Gastrocnemius medialis (tissue), 4 donors: ENCODE results near the gene CCDC158. TPM values are rescaled to one million over a fixed set of nuclear protein-coding genes. Genes with fewer than 3 reads are reported as not detected.

Source experiments
- ATAC-seq, 2 donors: fragments of 150-250 bp; one replicate each; pipeline ENCODE4 v1.9.1; 2016
- DNase-seq, 2 donors: peaks; one replicate each; pipeline ENCODE4 v3.0.0-alpha.2; 2019
- H3K27ac ChIP-seq, 4 donors: fragments of 200-600 bp; sonication (generic); 1 replicate in 1 of 4; 2 replicates in 3 of 4; pipeline ENCODE4 v1.5.1; 2016 to 2018; ENCODE audit warnings: mild to moderate bottlenecking in 2 of 4, moderate library complexity in 1 of 4
- H3K27me3 ChIP-seq, 3 donors: fragments of 200-600 bp; sonication (generic) in 2 of 3; 1 replicate in 1 of 3; 2 replicates in 2 of 3; pipeline versions ENCODE4 v1.5.1 to v1.6.0; 2016 to 2019; ENCODE audit warnings: mild to moderate bottlenecking in 1 of 3, moderate library complexity in 1 of 3
- H3K36me3 ChIP-seq, 2 donors: fragments of 200-600 bp; sonication (generic) in 1 of 2; one replicate each; pipeline ENCODE4 v1.5.1; 2017 to 2018
- H3K4me1 ChIP-seq, 2 donors: fragments of 200-600 bp; sonication (generic) in 1 of 2; one replicate each; pipeline ENCODE4 v1.5.1; 2016 to 2017; ENCODE audit warnings: mild to moderate bottlenecking in 2 of 2
- H3K4me3 ChIP-seq, 4 donors: fragments of 200-600 bp; sonication (generic) in 3 of 4; 1 replicate in 1 of 4; 2 replicates in 3 of 4; pipeline ENCODE4 v1.5.1; 2016 to 2019; ENCODE audit warnings: mild to moderate bottlenecking in 2 of 4
- H3K9me3 ChIP-seq, 3 donors: fragments of 200-600 bp; sonication (generic) in 2 of 3; 1 replicate in 1 of 3; 2 replicates in 2 of 3; pipeline ENCODE4 v1.5.1; 2016 to 2019
- CTCF ChIP-seq, 5 experiments: fragments of 450-650 bp in 3 of 5; fragments of 200-600 bp in 2 of 5; sonication (generic) in 2 of 5; IDR thresholded peaks in 4 of 5; conservative IDR thresholded peaks in 1 of 5; 1 replicate in 4 of 5; 2 replicates in 1 of 5; pipeline ENCODE4 v1.5.1; 2016 to 2019; ENCODE audit warnings: antibody characterized with exemption in 5 of 5, mild to moderate bottlenecking in 3 of 5, moderate library complexity in 3 of 5
- POLR2A ChIP-seq, 2 donors: fragments of 450-650 bp; IDR thresholded peaks; one replicate each; pipeline ENCODE4 v1.6.1; 2017; ENCODE audit warnings: antibody characterized with exemption in 2 of 2, mild to moderate bottlenecking in 2 of 2, moderate library complexity in 2 of 2
- in situ Hi-C, 4 donors: fragments of 200-750 bp; cut with MboI; loops; one replicate each; pipeline versions ENCODE4 v1.15.0 to v1.8.0; 2017; ENCODE audit warnings: low sequenced_read_pairs in 4 of 4
- intact Hi-C: fragments of 100-400 bp; cut with DNase I; formaldehyde crosslinking; loops from one replicate; pipeline ENCODE4 v1.15.1; 2023; ENCODE audit warnings: low total_unique reads
- total RNA-seq, 4 donors: library from RNA; depleted of rRNA; stranded (reverse); fragments of >200 nt; gene quantifications; one replicate each; pipeline versions ENCODE4 v1.1.0 to v1.2.3, GENCODE V29; 2016

CCDC158 gene
- total RNA-seq, 4 donors from 2014 or later: not detected

GRCh38 chr4:76445911-76446310, 25.0 kb upstream of the CCDC158 start:
- in situ Hi-C loops: no loop called here
- H3K36me3 ChIP-seq: no peaks in the 10 kb centered on the region
- no peaks in the 10 kb centered on the region for H3K27me3 ChIP-seq
- H3K4me3 ChIP-seq: no peak overlapping the region
- no peaks in the 10 kb centered on the region for H3K4me1 ChIP-seq
- DNase-seq (no peak), ATAC-seq (no peak)
- intact Hi-C loops: no loop called here
- H3K9me3 ChIP-seq: no peaks in the 10 kb centered on the region
- H3K27ac ChIP-seq: no peak overlapping the region
- no peak for TF ChIP-seq CTCF (IDR thresholded peaks at IDR 0.05 in 4 of 5, conservative IDR thresholded peaks at IDR 0.05 in 1 of 5)

GRCh38 chr4:76443376-76443775, 22.4 kb upstream of the CCDC158 start:
- ATAC-seq: no peak

GRCh38 chr4:76442807-76443206, 21.9 kb upstream of the CCDC158 start:
- in situ Hi-C loops (no loop called here), intact Hi-C loops (no loop called here)
- Histone ChIP-seq H3K4me1 (no peaks in the 10 kb centered on the region), H3K27ac (no peak overlapping the region), H3K4me3 (no peak overlapping the region), H3K36me3 (no peaks in the 10 kb centered on the region), H3K9me3 (no peaks in the 10 kb centered on the region), H3K27me3 (no peaks in the 10 kb centered on the region)
- TF ChIP-seq POLR2A (IDR thresholded peaks at IDR 0.05): no peak
- TF ChIP-seq CTCF (IDR thresholded peaks at IDR 0.05 in 4 of 5, conservative IDR thresholded peaks at IDR 0.05 in 1 of 5): no peak
- ATAC-seq: no peak
- DNase-seq: no peak

More at GRCh38 chr4:76443376-76443775, 22.4 kb upstream of the CCDC158 start:
- DNase-seq: no peak
- H3K27ac ChIP-seq: no peak overlapping the region
- H3K4me1 ChIP-seq: no peaks in the 10 kb centered on the region
- in situ Hi-C loops (no loop called here), intact Hi-C loops (no loop called here)
- no peaks in the 10 kb centered on the region for H3K9me3 ChIP-seq
- no peaks in the 10 kb centered on the region for H3K36me3 ChIP-seq
- H3K4me3 ChIP-seq: no peak overlapping the region
- TF ChIP-seq POLR2A (IDR thresholded peaks at IDR 0.05) (no peak), CTCF (IDR thresholded peaks at IDR 0.05 in 4 of 5, conservative IDR thresholded peaks at IDR 0.05 in 1 of 5) (no peak)
- no peaks in the 10 kb centered on the region for H3K27me3 ChIP-seq

GRCh38 chr4:76441881-76442280, 20.9 kb upstream of the CCDC158 start:
- in situ Hi-C loops (no loop called here), intact Hi-C loops (no loop called here)
- ATAC-seq: no peak
- no peak for TF ChIP-seq POLR2A (IDR thresholded peaks at IDR 0.05)
- TF ChIP-seq CTCF (IDR thresholded peaks at IDR 0.05 in 4 of 5, conservative IDR thresholded peaks at IDR 0.05 in 1 of 5): no peak
- no peak overlapping the region for H3K4me3 ChIP-seq
- no peaks in the 10 kb centered on the region for H3K36me3 ChIP-seq
- DNase-seq: no peak
- no peaks in the 10 kb centered on the region for H3K27me3 ChIP-seq
- no peaks in the 10 kb centered on the region for H3K4me1 ChIP-seq
- H3K9me3 ChIP-seq: no peaks in the 10 kb centered on the region
- H3K27ac ChIP-seq: no peak overlapping the region

GRCh38 chr4:76439491-76439890, 18.6 kb upstream of the CCDC158 start:
- intact Hi-C loops (no loop called here), in situ Hi-C loops (loop anchor here in 1 of 4 donors (10.0 kb wide), 1 partner anchor 65 kb away; no protein-coding TSS in a partner anchor)

More at GRCh38 chr4:76439491-76439890, 18.6 kb upstream of the CCDC158 start:
- TF ChIP-seq CTCF (IDR thresholded peaks at IDR 0.05 in 4 of 5, conservative IDR thresholded peaks at IDR 0.05 in 1 of 5): no peak
- no peak for TF ChIP-seq POLR2A (IDR thresholded peaks at IDR 0.05)
- Histone ChIP-seq H3K4me3 (no peak overlapping the region), H3K27me3 (no peaks in the 10 kb centered on the region), H3K4me1 (no peaks in the 10 kb centered on the region), H3K27ac (no peak overlapping the region), H3K9me3 (no peaks in the 10 kb centered on the region), H3K36me3 (no peaks in the 10 kb centered on the region)
- no peak for DNase-seq
- no peak for ATAC-seq
